ENCODE data around the gene ABCB9.
"Not testable (repeated sequence)": the region's sequence is repeated elsewhere in the genome, so short reads cannot be mapped to it uniquely, and the experiment has no call there.

Gene ABCB9

DNA sequence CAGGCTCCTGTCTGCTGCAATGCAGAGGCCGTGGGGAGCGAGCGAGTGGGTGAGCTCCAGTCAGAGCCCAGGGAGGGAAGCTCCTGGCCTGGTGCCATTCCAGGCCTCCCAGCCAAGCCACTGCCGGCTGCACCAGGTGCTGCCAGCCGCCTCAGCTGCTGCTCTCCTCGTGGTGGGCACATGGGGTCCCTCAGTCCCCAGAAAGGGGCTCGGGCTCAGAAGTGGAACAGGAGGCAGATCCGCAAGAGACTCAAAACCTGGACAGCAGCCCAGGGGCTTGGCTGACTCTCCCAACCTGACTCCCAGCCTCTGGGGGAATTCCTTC lies 2.4 kb downstream of the ABCB9 start:
- no peak for DNase-seq (ENCODE audit: low spot score)

DNA sequence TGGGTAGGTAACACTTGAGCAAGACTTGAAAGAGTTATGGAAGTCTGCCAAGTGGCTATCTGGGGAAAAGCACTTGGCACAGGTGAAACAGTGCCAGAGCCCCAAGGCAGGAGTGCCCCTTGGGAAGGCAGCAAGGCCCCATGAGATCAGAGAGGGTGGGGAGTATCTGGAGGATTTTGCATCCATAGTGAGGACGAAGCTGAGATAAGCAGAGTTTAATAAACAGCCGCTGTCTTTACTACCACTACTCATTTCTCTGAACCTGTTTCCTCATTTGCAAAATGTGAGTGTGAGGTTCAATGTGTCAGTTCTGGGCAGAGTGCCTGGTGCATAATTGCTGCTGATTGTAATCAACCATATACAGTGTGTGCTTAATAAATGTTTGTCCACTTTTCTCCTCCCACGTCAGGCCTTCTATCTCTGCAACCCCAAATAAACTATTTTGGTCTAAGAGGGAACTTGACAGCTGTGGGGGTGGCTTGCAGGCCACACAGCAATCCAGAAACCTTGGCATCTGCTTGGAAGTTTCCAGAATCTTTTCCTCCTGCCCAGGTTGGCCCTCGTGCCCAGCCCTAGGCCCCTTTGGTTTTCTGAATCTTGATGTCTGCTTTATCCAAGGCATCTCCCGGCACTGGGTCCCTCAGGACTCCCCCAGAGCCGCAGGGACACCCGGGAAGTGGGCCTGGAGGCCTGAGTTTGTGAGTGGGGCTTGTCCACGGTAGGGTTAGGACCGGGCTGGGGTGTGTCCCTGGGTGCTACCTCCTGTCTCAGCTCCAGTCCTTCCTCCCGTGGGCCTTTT lies 4.5 kb downstream of the ABCB9 start:
- DNase-seq (ENCODE audit: low spot score) = no peak

DNA sequence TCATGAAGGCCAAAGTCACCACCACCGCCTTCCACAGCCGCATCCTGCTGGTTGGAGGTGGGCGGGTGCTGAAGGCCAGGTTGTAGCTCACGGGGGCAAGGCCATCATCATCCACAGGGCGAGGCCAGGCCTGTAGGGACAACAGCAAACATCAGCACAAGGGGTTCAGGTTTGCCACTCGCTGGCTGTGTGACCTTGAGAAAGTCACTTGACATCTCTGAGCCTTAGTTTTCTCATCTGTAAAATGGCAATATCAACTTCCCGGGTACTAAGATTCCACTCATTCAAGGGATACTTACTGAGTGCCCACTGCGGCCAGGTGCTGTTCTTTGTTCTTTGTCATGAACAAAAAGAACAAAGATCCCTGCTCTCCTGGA lies 6.1 kb downstream of the ABCB9 start:
- DNase-seq (ENCODE audit: low spot score) = no peak

GRCh38 chr12:122959566-122960192 lies 6.6 kb downstream of the ABCB9 start:
- DNase-seq (ENCODE audit: low spot score) = no peak

DNA sequence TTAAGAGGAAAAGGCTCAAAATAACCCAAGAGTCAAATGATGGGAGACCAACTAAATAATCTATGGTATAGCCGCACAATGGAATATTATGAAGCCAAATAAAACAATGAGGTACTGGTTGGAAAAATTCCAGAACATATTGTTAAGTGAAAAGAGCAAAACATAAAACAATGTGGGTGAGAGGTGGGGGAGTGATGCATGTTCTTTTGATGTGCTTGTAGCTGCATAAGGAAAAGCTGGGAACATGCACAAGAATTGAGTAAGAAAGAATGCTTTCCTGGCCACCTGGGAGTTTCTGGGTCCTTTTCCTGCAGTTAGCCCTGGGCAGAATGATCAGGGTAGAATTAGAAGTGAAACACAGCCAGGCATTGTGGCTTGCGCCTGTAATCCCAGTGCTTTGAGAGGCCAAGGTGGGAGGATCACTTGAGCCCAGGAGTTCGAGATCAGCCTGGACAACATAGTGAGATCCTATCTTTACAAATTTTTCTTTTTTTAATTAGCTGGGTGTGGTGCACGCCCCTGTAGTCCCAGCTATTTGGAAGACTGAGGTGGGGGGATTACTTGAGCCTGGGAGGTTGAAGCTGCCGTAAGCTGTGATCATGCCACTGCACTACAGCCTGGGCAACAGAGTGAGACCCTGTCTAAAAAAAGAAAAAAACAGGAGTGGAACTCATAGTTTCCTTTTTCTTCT lies 7.9 kb downstream of the ABCB9 start:
- no peak for DNase-seq (ENCODE audit: low spot score)

DNA sequence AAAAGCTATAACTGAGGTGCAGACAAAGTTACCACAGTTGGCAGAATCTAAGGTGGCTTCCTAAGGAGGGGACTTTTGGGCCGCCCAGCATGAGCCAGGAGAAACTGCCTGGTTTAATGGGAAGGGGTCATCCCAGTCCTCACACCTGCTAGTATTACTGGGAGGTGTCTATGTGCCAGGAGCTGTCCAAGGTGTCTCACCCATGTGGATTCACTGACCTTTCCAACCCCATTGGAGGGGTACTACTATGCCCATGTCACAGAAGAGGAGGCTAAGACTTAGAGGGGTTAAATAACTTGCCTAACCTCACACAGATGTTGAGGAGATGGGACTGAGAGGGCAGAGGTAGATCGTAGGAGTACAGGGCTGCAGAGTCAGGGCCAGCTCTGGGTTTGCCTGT lies 10.2 kb downstream of the ABCB9 start:
- DNase-seq (ENCODE audit: low spot score) = no peak

- no peak for DNase-seq (ENCODE audit: low spot score)
Measured at GRCh38 chr12:122955156-122955555, 11.1 kb downstream of the ABCB9 start.

DNA sequence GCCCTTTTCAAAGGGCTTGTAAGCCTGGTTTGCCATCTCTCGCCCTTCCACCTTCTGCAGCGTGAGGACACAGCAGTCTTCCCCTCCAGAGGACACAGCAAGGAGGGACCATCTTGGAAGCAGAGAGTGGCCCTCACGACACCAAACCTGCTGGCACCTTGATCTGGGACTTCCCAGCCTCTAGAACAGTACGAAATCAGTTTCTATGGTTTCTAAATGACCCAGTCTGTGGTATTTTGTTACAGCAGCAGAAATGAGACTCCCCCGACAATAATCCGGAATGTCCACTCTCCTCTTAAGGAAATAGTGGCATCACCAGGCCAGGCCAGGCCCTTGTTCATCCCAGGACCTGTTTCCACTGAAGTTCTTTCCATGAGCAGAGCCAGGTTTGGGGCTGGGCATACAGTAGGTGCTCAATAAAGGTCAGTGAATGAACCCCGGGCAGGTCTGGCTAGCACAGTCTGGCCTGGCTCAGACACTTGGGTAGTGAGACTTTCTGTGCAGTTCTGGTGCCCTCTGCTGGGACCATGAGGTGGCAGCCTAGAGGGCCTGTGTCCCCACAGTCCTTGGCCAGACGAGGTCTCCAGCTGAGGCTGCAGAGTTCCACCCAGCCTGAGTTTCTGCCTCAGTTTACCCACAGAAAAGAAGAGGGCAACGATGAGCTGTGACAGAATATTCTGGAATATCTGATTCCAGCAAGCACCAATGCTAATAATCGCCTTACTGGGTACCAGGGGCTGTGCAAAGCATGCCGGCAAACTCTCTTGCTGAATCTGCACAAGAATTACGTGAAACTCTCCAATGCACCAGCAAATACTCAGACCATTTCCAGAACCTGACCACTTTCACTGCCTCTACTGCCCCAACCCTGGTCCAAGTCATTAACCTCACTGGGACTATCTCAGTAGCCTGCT lies 14.0 kb downstream of the ABCB9 start:
- DNase-seq (ENCODE audit: low spot score) = peak; percentile 89

GRCh38 chr12:122951406-122951805 lies 14.9 kb downstream of the ABCB9 start:
- DNase-seq (ENCODE audit: low spot score) = no peak

- no peak for DNase-seq (ENCODE audit: low spot score)
Measured at GRCh38 chr12:122949816-122950675, 16.2 kb downstream of the ABCB9 start.

- DNase-seq (ENCODE audit: low spot score) = no peak
Measured at GRCh38 chr12:122949405-122949804, 16.9 kb downstream of the ABCB9 start.

DNA sequence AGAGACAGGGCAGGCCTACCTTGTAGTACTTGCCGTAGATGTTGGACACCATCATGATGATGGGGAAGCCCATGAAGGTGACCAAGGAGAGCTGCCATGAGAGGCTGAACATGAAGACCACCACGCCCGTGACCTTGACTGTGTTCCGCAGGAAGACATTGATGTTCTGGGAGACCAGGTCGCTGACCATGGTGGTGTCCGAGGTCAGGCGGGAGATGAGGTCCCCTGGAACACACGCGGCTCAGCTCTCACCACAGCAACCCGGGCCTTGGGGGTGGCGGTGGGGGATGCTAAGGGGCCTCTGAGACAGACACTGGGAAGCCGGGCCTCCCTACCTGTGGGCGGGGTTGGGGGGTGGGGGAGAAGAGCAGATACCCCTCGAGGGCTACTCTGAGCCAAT lies 17.7 kb downstream of the ABCB9 start:
- no peak for DNase-seq (ENCODE audit: low spot score)

- no peak for DNase-seq (ENCODE audit: low spot score)
Measured at GRCh38 chr12:122947352-122947792, 18.9 kb downstream of the ABCB9 start.

DNA sequence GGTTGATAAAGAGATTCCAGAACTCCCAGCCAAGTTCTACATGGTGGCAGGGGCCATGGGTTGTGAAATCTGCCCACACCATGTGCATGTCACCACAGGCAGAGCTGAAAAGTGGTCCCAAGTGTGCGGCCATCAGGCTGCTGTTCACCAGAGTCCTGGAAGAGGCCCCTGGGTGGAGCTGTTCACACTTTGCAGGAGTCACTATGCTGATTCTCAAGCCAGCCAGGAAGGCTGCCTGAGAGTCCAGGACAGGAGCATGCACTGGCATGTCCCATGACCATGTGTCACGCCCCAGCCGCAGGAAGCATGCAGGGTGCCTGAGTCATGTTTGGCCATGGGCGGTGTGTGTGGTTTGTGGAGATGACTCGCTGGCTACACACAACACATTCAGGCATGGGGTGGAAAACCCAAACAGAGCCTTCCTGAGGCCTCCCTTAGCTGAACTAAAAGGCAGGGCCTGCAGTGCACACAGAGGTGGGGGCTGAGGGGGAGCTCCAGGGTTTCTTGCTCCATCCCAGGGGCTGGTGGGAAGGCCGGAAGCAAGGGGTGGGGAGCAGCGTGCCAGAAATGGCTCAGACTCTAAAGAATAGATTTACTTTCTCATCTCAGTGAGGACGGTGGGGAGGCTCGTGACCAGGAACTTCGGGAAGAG lies 19.4 kb downstream of the ABCB9 start:
- peak; percentile 37 for DNase-seq (ENCODE audit: low spot score)

GRCh38 chr12:122944605-122945592 lies 21.4 kb downstream of the ABCB9 start:
- DNase-seq (ENCODE audit: low spot score) = no peak

- DNase-seq (ENCODE audit: low spot score) = no peak
Measured at GRCh38 chr12:122943196-122943595, 23.1 kb downstream of the ABCB9 start.

DNA sequence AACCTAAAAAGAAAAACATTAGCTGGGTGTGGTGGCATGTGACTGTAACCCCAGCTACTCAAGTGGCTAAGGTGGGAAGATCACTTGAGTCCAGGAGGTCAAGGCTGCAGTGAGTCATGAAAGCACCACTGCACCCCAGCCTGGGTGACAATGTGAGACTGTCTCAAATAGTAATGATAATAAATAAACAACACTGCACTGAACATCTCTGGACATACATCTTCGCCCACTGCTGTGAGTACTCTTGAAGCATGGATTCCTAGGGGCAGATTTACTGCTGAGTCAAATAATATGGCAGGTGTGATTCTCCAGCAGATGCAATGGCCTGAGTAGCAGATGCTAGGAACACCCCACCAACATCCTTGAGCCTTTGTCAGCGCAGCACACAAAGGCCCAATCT lies 23.6 kb downstream of the ABCB9 start:
- DNase-seq (ENCODE audit: low spot score) = no peak

- DNase-seq (ENCODE audit: low spot score) = not testable (repeated sequence)
Measured at GRCh38 chr12:122941351-122941750, 24.9 kb downstream of the ABCB9 start.

- DNase-seq (ENCODE audit: low spot score) = no peak
Measured at GRCh38 chr12:122939125-122939524, 27.1 kb downstream of the ABCB9 start.
